SIG-M5 treated with dmso at 0.1 percent for 504 hours (cell line): Measurements from ENCODE around the gene RSPH1.

ENCODE experiments used
- DNase-seq: peaks from one replicate; lab custom pipeline; 2025; ENCODE audit not compliant: unreplicated experiment; lab: John Stamatoyannopoulos, UW

RSPH1 gene

DNA sequence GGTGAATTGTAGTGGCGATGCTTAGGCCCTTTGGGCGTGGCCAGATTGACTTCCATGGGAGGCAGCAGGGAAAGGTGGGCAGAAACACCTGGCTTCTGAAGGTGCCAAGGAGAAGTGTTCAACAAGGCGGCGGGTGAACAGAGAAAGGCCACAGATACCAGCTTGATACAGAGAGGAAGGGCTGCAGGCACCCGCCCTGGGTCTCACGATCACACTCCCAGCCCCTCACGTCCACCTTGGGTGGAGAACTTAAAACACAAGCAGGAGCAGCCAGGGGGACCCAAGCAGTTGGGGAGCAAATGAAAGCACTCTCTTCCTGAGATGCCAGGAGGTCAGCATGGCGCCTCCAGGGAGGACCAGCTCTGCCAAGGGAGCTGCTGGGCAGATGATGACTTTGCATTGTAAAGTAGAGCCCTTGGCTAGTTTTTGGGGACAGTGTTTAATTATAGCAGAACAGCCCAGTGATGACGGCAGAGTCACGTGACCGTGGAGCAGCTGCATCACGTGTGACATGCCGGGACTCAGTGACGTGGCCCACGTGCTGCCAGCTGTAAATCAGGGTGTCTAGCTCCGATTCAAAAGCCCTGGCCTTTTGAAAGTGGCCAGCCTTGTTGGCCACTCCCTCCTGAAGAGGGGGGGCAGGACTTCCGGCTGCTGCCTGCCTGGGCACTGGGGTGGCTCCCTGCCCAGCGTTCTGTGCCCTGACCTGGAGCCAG lies 36.6 kb upstream of the RSPH1 start:
- no peak for DNase-seq

GRCh38 chr21:42531771-42532170 lies 35.7 kb upstream of the RSPH1 start:
- DNase-seq = no peak

DNA sequence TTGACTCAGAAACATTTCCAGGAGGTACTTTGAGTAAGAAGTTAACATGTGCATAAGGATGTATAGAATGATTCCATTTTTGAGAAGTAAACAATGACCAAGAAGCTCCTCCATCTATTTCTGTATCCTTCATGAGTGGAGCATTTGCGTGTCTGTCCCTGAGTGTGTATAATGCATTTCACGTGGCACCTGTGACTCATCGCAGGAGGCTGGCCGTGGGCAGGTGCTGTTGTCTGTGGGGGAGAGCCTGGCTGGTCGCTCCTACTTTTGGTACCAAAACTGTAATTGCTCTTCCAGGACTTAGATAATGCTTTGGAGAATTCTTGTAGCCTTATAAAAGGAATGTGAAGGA lies 34.1 kb upstream of the RSPH1 start:
- no peak for DNase-seq

DNA sequence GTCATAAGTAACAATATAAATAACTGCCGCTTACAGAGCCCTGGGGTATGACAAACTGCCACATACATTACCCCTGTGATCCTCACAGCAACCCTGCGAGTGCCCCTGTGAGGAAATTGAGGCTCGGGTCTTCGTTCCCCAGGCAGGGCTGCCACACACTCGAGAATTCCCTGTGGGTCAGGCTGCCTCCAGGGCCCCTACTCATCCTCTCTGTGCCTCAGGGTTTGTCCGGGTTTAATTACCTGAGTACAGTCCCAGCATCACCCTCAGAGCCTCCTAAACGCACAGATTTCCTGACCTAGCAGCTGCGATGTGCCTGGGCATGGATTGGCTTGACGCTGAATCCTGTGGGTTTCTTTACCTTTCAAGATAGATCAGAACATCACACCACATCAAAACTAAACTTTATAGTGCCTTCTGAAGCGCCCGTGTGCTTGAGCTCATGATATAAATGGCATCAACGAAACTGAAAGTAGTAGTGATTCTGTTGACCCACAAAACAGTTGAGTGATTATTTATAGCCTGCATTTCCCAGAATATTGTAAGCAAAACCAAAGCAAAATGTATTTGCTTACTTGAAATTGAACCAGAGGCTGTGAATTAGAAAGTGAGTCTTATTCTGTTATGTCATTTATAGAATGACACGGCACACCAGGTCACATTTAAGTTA lies 31.6 kb upstream of the RSPH1 start:
- no peak for DNase-seq

- DNase-seq = no peak
Observed at GRCh38 chr21:42527127-42527488, 31.1 kb upstream of the RSPH1 start.

DNA sequence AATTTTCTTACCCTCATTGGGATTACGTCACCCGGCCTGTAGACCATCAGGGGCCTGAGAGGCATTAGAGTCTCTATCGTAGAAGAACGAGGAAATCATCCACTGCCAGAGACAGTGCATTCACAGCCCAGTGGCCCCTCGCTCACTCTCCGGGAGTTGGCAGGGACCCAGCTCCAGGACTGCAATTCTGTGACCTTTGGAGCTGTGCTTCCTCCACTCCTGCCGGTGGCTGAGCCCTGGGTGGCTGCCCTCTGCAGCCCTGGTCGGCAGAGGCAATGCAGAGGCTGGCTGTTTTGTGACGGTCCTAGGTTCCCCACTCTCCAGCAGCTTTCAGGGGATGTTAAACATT lies 30.3 kb upstream of the RSPH1 start:
- no peak for DNase-seq

DNA sequence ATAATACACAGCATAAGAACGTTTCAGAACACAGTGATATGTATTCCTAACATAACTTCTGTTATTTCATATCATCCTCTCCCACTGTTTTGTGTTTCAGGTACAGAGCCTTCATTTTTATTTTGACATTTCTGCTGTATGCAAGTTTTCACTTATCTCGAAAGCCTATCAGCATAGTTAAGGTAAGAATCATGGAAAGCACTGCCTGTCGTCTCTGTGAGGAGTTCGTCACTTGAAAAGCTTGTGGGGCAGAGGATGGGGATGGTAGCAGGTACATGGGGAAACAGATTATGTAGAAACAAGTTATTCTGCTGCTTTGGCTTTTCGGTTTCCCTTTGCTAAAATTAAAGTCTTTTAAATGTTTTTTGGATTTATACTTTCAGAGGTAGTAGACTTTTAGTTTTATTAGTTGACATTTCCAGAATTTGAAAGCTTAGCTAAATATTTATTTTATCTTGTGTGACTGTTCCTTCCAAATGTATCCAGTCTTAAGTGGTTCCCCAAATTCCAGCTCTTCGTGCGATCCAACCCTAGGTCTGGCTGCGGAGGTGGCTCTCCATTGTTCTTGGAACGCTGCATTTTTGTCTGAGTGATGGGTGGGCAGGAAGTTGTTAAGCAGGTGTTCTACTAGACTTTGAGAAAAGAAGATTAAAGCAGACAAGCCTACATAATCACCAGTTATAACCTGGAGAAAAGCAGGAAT lies 29.8 kb upstream of the RSPH1 start:
- DNase-seq = no peak

DNA sequence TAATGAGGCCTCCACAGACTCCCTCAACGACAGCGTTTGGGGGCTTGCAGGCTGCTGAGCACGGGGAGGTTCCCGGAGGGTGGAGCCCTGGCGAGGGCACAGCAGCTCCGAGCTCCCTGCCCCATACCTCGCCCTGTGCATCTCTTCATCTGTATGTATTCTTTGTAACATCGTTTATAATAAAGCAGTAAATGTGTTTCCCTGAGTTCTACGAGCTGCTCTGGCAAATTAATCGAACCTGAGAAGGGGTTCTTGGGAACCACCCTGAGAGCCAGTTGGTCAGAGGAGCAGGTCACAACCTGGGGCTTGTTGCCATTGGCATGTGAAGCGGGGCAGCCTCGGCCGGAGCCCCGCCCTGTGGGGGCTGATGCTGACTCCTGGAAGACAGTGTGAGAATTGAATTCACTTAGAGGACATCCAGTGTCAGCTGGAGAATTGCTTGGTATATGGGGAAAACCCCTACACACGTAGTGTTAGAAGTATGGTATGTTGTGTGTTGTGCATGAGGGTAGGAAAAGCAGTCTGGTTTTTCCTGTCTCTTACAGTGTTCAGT lies 29.1 kb upstream of the RSPH1 start:
- no peak for DNase-seq

- DNase-seq = peak; percentile 54
Observed at GRCh38 chr21:42524341-42525028, 28.5 kb upstream of the RSPH1 start.

DNA sequence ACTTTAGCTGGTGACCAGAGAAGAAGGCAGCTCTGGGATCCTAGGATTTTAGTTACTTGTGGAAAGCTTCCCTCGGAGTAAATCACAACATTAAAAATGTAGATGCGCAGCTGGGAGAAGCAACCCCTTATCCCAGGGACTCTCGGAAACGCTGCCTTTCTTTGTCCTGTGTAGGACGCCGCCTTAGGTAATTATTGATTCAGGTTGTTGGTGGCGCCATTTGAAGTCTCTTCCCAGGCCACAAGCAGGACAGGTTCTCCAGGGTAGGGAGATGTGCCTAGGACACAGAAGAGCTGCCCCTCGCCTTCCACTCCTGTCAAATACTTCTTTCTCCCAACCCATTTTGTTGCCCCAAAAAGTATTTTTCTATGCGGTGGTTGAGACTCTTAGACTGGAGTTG lies 27.9 kb upstream of the RSPH1 start:
- peak; percentile 15 for DNase-seq

DNA sequence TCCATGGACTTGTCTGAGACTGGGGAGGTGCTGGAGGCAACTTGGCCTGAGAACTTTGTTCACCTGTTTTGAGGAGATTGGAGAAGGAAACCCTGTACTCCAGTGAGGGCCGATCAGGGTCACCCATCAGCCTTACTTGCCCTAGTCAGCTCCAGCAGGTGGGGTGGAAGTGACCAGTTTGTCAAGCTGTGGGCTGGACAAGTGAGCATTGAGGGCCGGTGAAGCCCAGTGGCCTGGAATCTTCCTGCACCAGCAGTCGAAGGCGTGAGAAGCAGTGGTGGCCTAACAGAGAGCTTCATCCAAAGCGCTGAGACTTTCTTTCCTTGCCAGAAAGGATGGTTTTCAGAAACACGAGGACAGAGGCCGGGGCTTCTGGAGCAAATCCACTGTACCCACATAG lies 27.2 kb upstream of the RSPH1 start:
- DNase-seq = no peak

GRCh38 chr21:42522771-42523170 lies 26.7 kb upstream of the RSPH1 start:
- no peak for DNase-seq

DNA sequence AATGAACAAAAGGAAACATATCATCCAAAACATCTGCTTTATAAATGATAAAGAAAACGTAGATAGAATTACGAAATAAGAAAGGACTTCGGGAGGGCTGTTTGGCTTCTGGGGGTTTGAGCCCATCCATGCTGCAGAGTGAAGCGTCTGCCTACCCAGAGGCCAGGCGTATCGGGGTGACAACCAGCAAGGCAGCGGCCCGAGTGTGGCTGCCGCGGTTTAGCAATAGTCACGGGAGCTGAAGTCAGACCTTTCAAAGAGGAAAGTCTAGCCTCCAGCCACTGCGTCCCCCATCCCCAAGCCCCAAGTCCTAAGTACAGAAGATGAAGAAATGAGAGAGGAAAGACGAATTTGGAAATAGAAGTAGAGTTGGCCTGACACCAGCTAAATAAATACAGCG lies 26.2 kb upstream of the RSPH1 start:
- DNase-seq = no peak

DNA sequence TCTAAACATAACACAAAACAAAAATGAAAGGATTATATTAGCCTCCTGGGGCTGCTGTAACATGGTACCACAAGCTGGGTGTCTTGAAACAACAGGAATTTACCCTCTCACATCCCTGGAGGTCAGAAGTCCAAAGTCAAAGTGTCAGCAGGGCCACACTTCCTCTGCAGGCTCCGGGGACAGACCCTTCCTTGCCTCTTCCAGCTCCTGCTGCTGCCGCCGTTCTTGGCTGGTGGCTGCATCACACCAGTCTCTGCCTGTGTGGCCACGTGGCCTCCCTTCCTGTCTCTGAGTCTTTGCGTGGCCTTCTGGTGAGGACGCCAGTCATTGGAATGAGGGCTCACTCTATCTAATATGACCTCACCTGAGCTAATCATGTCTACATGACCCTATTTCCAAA lies 25.8 kb upstream of the RSPH1 start:
- no peak for DNase-seq

- DNase-seq = no peak
Observed at GRCh38 chr21:42521384-42521783, 25.4 kb upstream of the RSPH1 start.

DNA sequence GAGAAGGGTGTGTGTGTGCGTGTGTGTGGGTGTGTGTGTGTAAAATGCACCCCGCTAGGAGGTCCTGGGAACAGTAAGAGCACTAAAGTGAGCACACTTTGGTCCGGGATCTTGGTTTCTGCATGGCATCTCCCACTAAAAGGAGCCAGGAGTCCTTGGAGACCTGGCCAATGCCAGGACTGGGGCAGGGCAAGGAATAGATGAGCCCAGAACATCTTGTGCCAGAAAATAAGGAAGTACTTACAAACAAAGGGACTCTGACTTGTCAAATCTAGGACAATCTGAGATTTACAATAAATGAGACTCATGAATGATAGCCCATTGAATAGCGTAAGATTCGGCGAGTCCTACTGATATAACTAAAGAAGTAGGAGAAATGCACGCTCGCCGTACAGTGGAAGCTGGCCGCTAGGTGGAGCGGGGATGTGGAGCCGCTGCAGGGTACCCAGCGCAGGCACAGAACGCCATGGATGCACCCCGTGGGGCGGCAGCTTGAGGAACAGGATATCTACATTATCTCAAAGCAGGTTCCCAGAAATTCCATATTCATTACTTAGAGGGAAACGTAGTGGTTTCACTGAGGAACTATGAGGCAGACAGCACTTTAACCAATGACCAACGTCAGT lies 24.7 kb upstream of the RSPH1 start:
- DNase-seq = no peak

DNA sequence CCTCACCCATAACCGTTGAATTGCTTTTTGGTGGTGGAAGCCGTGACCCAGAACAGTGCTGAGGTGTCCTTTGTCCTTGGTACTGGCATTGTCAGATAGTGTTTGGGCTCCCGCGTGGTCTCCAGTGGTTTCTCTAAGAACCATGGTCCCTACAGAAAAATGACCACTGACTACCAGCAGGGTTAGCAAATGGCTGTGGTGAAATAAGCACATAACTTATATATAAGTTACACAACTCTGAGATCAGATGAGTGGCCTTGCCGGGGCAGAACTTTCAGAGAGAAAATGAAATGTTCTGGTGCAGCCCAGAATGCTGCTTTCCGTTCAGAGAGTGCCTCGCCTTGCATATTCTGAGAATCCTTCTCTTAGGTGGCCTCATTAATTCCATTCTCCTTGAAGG lies 22.6 kb upstream of the RSPH1 start:
- no peak for DNase-seq

DNA sequence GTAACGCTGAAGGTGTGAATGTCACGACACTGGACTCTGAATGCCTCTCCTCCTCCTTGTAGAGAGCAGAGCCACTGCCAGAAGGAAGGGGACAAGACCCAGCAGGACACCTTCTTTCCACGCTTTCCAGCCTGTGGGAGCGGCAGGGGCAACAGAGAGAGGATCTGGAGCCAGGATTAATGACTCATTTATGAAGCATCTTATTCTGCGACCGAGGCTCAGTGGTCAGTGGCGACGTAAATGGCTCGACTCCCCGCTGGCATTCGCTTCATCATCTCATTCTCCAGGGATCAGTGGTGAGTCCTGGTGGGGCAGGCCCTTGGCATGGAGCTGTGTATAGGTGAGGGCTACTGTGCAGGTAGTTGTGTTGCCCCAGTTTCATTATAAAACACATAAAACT lies 22.2 kb upstream of the RSPH1 start:
- no peak for DNase-seq

DNA sequence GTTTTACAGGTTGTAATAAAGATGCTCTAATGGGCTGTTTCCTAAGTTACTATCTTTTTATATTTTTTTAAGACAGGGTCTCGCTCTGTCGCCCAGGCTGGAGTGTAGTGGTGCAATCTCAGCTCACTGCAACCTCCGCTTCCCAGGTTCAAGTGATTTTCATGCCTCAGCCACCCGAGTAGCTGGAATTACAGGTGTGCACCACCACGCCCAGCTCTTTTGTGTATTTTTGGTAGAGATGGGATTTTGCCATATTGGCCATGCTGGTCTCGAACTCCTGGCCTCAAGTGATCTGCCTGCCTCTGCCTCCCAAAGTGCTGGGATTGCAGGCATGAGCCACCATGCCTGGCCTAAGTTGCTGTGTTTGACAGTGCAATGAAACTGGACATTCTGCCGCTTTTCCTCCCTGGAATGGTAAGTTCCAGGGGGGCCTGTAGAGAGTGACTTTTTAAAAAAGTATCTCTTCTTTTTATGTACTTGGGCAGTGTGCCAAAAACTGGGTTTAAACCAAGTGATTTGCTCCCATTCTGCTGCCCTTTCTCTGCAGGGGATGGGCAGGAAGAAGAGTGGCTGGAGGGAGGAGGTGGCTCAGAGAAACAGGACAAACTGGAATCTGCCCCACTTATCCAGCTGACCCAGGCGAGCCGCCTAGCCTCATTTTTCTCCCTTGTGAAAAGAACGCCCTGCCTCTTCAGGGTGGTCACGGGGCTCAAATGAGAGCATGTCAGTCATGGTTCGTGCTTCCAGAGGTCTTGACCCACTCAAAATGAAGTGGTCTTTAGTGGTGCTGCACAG lies 19.9 kb upstream of the RSPH1 start:
- peak; percentile 58 for DNase-seq

DNA sequence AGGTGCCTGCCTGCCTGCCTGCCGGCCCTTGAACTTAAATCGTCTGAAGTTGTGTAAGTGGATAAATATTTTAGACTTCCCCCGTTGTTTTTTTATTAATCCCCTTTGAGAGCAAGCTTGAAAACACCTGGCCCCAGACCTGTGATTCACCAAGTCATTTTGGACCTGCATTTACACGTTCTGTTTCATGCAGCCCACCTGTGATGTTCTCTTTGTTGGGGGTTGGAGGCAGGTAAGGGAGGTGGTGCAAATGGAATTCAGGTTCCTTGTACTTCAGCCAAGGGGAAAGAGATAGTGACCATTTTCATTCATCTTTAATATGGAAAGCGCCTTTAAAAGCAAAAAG lies 18.8 kb upstream of the RSPH1 start:
- DNase-seq = no peak
